ENCODE data around the gene ZNF567.

The ZNF567 gene

DNA sequence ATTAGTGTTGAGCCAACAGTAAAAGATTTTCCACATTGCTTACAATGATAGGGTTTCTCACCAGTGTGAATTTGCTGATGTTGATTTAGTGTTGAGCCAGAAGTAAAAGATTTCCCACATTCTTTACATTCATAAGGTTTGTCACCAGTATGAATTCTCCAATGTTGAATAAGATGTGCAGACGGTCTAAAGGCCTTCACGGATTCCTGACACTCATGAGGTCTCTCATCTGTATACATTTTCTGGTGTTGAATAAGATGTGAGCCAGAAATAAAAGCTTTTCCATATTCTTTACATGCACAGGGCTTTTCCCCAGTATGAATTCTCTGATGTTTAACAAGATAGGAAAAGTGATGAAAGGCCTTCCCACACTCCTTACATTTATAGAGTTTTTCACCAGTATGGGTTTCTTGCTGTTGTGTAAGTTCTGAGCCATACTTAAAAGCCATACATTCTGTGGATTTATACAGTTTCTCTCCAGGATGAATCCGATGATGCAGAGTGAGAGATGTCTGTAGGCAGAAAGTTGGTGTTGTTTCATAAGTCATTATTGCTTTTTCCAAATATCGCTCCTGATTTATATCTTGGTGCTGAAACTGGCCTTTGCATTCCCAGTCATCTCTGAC lies 62.8 kb downstream of the ZNF567 start:
- TF ChIP-seq CTCF (IDR thresholded peaks at IDR 0.05; ENCODE audit: low read length) = no peak
- TF ChIP-seq EZH2 (IDR thresholded peaks at IDR 0.05; ENCODE audit: borderline replicate concordance, low read length) = no peak
- Histone ChIP-seq H3K9me2 (ENCODE audit: low read depth, low read length) (no peaks in the 10 kb centered on the region), H3K4me2 (ENCODE audit: low read length) (no peak overlapping the region), H3K4me1 (ENCODE audit: insufficient read depth, low read length, severe bottlenecking) (no peaks in the 10 kb centered on the region), H3K36me3 (ENCODE audit: insufficient read depth, low read length) (peaks cover 98% of the 10 kb centered on the region), H3K9ac (ENCODE audit: low read length) (no peak overlapping the region), H3K9me3 (ENCODE audit: low read length) (peaks cover 54% of the 10 kb centered on the region), H3F3A (ENCODE audit: insufficient read depth, low read length) (no peaks in the 10 kb centered on the region), H3K4me3 (ENCODE audit: low read depth, low read length, poor library complexity, severe bottlenecking) (no peak overlapping the region), H4K20me1 (ENCODE audit: insufficient read depth, low read length) (no peaks in the 10 kb centered on the region), H3K79me2 (ENCODE audit: insufficient read depth, low read length) (no peaks in the 10 kb centered on the region), H2AFZ (ENCODE audit: low read length) (no peak overlapping the region), H3K27me3 (ENCODE audit: insufficient read depth, low read length) (no peaks in the 10 kb centered on the region), H3K27ac (ENCODE audit: low read depth, low read length, poor library complexity, severe bottlenecking) (no peak overlapping the region)
